Measurements from ENCODE around the gene SLC5A5. TPM values are rescaled to one million over a fixed set of nuclear protein-coding genes. Genes with fewer than 3 reads are reported as not detected.
A peak's percentile ranks its signal among the peaks of the same experiment; 100 is the strongest.

SLC5A5 gene
- total and polyA plus RNA-seq, 2 of the 8 experiments (the other 6 are each of a cell fraction or from before 2014, with no cell fraction given), result 1.5 to 1.8 TPM

GRCh38 chr19:17869114-17869608 is 2.6 kb upstream of the SLC5A5 start (continued):
- TF ChIP-seq CHD7 (IDR thresholded peaks at IDR 0.05; ENCODE audit: insufficient replicate concordance, low read length) (no peak), TCF12 (IDR thresholded peaks at IDR 0.05; ENCODE audit: low read depth, low read length) (no peak), POLR2A (IDR thresholded peaks at IDR 0.05; ENCODE audit: control extremely low read depth in 1 of 2, low read depth in 2 of 2, low read length in 2 of 2) (no peak), MAX (IDR thresholded peaks at IDR 0.05) (no peak), NRF1 (IDR thresholded peaks at IDR 0.05; ENCODE audit: low read depth, low read length) (no peak), GABPA (IDR thresholded peaks at IDR 0.05; ENCODE audit: borderline replicate concordance, insufficient read depth, low read length) (no peak), POU5F1 (IDR thresholded peaks at IDR 0.05; ENCODE audit: low read depth, low read length) (0 out of 2 replicates have a peak, but pooled peaks have one; percentile 35), KDM1A (IDR thresholded peaks at IDR 0.05; ENCODE audit: borderline replicate concordance, low read length) (peak; percentile 94; the same call in 1 of the 2 replicates), EP300 (IDR thresholded peaks at IDR 0.05; ENCODE audit: borderline replicate concordance in 1 of 2, low read depth in 2 of 2, low read length in 2 of 2) (no peak), CTBP2 (IDR thresholded peaks at IDR 0.05; ENCODE audit: borderline replicate concordance, insufficient read depth, insufficient read length, low read length) (peak; percentile 49), RBBP5 (IDR thresholded peaks at IDR 0.05; ENCODE audit: borderline replicate concordance, low read depth, low read length) (no peak)
